WTC11 (cell line): ENCODE data around the gene LMAN2.

Source experiments
- ATF1 ChIP-seq: sonication (generic); formaldehyde crosslinking; IDR thresholded peaks from 2 replicates; pipeline ENCODE4 v1.8.1; 2023; ENCODE audit warnings: mild to moderate bottlenecking, moderate library complexity, missing genetic modification reagents
- ETV6 ChIP-seq: sonication (generic); formaldehyde crosslinking; IDR thresholded peaks from 2 replicates; pipeline ENCODE4 v1.8.1; 2022; ENCODE audit warnings: mild to moderate bottlenecking, missing genetic modification reagents
- FOXK1 ChIP-seq: sonication (generic); formaldehyde crosslinking; IDR thresholded peaks from 2 replicates; pipeline ENCODE4 v1.8.0; 2022; ENCODE audit warnings: mild to moderate bottlenecking, moderate library complexity, missing genetic modification reagents
- FOXP1 ChIP-seq: sonication (generic); formaldehyde crosslinking; IDR thresholded peaks from 2 replicates; pipeline ENCODE4 v1.8.0; 2022; ENCODE audit warnings: missing genetic modification reagents, mild to moderate bottlenecking, moderate library complexity, borderline replicate concordance
- ZNF263 ChIP-seq: sonication (generic); formaldehyde crosslinking; IDR thresholded peaks from 2 replicates; pipeline ENCODE4 v1.8.1; 2022; ENCODE audit warnings: low read depth, mild to moderate bottlenecking, moderate library complexity, missing genetic modification reagents
- ZNF416 ChIP-seq: fragments of 250-450 bp; sonication (Bioruptor Pico); IDR thresholded peaks from 2 replicates; pipeline ENCODE4 v1.9.0; 2021; ENCODE audit warnings: mild to moderate bottlenecking, inconsistent platforms
- TF ChIP-seq, protein P1 (sequence below): sonication (generic); formaldehyde crosslinking; IDR thresholded peaks from 2 replicates; pipeline ENCODE4 v1.8.1; 2023; ENCODE audit warnings: mild to moderate bottlenecking, missing genetic modification reagents, moderate library complexity
- TF ChIP-seq, protein P2 (sequence below): sonication (generic); formaldehyde crosslinking; IDR thresholded peaks from 2 replicates; pipeline ENCODE4 v1.8.1; 2023; ENCODE audit warnings: mild to moderate bottlenecking, missing genetic modification reagents, moderate library complexity
- TF ChIP-seq, protein P3 (sequence below): fragments of 200-600 bp; IDR thresholded peaks from 2 replicates; pipeline ENCODE4 v1.8.0; 2022; ENCODE audit warnings: antibody characterized with exemption

DNA sequence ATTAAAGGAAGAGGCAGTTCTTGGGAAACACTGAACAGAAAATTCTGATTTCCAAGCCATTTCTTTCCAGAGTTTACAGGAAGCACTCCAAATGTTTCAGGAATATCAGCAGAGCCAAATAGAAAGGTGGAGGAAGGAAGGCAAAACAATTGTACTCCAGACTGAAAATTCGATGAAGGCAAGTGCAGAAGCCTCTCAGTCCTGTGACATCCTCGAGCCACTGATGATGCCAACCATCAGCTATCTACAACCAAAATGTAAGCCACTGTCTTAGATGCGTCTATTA, 2.2 kb downstream of the LMAN2 start:
- TF ChIP-seq, protein P1, sequence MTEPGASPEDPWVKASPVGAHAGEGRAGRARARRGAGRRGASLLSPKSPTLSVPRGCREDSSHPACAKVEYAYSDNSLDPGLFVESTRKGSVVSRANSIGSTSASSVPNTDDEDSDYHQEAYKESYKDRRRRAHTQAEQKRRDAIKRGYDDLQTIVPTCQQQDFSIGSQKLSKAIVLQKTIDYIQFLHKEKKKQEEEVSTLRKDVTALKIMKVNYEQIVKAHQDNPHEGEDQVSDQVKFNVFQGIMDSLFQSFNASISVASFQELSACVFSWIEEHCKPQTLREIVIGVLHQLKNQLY (CRISPR knock-in tag): no peak
- TF ChIP-seq, protein P2, sequence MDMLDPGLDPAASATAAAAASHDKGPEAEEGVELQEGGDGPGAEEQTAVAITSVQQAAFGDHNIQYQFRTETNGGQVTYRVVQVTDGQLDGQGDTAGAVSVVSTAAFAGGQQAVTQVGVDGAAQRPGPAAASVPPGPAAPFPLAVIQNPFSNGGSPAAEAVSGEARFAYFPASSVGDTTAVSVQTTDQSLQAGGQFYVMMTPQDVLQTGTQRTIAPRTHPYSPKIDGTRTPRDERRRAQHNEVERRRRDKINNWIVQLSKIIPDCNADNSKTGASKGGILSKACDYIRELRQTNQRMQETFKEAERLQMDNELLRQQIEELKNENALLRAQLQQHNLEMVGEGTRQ (CRISPR knock-in tag): no peak
- TF ChIP-seq, protein P3, sequence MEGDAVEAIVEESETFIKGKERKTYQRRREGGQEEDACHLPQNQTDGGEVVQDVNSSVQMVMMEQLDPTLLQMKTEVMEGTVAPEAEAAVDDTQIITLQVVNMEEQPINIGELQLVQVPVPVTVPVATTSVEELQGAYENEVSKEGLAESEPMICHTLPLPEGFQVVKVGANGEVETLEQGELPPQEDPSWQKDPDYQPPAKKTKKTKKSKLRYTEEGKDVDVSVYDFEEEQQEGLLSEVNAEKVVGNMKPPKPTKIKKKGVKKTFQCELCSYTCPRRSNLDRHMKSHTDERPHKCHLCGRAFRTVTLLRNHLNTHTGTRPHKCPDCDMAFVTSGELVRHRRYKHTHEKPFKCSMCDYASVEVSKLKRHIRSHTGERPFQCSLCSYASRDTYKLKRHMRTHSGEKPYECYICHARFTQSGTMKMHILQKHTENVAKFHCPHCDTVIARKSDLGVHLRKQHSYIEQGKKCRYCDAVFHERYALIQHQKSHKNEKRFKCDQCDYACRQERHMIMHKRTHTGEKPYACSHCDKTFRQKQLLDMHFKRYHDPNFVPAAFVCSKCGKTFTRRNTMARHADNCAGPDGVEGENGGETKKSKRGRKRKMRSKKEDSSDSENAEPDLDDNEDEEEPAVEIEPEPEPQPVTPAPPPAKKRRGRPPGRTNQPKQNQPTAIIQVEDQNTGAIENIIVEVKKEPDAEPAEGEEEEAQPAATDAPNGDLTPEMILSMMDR: no peak
- TF ChIP-seq ETV6 (CRISPR knock-in tag) (no peak), ZNF263 (no peak), ZNF416 (no peak), FOXP1 (no peak), ATF1 (no peak), FOXK1 (CRISPR knock-in tag) (no peak)
